Right ventricle myocardium inferior (tissue), 1 donor: Measurements from ENCODE around the gene UGT1A8. TPM values are rescaled to one million over a fixed set of nuclear protein-coding genes. Genes with fewer than 3 reads are reported as not detected.
"Not testable (repeated sequence)": the region's sequence is repeated elsewhere in the genome, so short reads cannot be mapped to it uniquely, and the experiment has no call there.

ENCODE experiments used
- ATAC-seq: fragments of 200-7000 bp; cut with Tn5 transposase; one replicate; pipeline ENCODE4 v1.9.1; 2020; ENCODE audit warnings: mild to moderate bottlenecking, moderate library complexity
- DNase-seq: peaks from one replicate; pipeline ENCODE4 v3.0.0; 2021; ENCODE audit errors: missing footprints
- intact Hi-C: fragments of 100-400 bp; cut with DNase I; formaldehyde crosslinking; loops from one replicate; pipeline ENCODE4 v1.11.0; 2022
- total RNA-seq: library from RNA; stranded (reverse); fragmentation: NEBNext Ultra II Directional; extraction: Animal tissue kit (Norgen Biotek cat#: 25700); gene quantifications from one replicate; pipeline ENCODE4 v1.2.1, GENCODE V29; 2021
- donor health status: DM: no; HTN: yes; CAD: no; lungs with severe emphysema.

UGT1A8 gene
- total RNA-seq, 1 donor from 2014 or later, result not detected

DNA sequence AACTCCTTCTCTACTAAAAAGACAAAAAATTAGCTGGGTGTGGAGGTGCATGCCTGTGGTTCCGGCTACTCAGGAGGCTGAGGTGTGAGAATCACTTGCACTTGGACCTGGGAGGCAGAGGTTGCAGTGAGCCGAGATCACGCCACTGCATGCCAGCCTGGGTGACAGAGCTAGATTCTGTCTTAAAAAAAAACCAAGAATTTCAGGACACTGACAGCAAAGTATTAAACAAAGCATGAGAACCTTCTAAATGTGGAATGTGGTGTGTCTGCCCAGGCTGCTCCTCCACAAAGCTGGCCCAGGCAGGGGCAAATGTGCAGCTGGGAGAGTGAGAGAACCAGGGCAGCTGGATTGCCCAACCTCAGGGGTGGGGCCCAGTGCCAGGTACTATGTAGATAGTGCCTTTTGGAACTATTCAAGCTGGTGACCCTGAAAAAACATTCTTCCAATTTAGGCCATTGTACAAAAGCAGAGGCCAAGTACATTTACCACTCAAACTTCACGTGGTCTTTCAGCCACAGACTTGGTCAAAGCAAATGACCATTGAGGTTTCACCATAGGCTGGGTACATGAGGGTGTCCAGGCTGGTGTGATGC is 88.6 kb downstream of the UGT1A8 start:
- no peak for DNase-seq
- no peak for ATAC-seq
- intact Hi-C loops, result no loop called here

DNA sequence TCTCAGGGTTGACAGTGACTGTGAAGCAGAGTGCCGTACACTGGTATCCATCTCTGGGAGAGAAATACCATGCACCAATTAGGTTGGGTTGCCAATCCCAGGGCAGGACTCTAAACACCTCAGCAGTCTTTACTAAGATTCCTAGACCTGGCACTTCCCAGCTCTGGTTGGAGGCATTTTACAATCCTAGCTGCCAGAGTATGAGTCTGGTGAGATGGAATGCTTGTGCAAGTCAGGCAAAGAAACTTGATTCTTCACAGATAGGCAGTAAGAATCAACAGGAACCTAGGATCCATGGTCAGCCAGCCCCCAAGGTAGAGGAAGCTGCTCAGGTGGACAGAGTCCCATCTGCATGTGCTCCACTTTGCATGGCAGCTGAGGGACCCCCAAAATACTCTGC is 89.3 kb downstream of the UGT1A8 start:
- intact Hi-C loops, result no loop called here
- ATAC-seq (no peak), DNase-seq (no peak)

DNA sequence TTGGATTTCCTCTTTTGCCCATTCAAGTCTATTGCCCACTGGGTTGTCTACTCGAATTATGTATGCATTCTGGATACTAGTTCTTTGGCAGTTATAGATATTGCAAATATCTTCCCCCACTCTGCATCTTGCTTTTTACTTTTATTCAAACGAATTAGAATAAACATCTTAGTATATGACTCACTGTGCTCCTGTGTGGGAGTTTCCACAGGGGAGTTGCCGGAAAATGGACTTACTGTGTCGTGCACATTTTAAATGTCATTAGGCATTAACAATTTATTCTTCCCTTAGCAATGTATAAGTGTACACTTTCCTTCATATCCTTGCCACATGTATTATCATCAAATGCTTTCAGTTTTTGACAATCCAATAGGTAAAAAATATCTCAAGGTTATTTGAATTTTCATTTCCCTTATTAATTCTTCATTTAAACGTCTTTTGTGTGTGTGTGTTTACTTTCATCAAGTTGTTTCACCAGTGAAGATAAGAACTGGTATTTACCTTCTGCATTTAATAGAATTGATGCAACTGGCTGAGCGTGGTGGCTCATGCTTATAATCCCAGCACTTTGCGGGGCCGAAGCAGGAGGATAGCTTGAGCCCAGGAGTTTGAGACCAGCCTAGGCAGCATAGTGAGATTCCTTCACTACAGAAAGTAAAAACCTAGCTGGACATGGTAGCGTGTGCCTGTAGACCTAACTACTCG is 90.7 kb downstream of the UGT1A8 start:
- DNase-seq, result no peak
- intact Hi-C loops, result no loop called here
- ATAC-seq, result no peak

DNA sequence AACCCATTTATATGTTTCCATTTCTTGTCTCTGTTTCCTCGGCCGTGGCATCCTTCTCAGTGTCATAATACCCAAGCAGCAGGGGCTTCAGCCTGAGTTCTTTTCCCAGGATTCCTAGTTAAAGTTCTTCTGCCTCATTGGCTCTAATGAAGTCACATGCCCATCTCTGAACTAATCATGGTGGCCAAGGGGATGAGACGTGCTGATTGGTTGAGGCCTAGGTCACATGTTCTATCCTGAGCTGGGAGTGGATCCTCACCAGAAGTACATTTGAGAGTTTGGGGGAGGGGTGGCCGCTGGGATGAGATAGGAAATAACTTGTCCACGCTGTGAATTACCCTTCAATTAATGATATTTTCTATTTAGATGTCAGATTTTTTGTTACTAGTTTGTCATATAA is 91.5 kb downstream of the UGT1A8 start:
- ATAC-seq (no peak), DNase-seq (no peak)
- intact Hi-C loops, result no loop called here

DNA sequence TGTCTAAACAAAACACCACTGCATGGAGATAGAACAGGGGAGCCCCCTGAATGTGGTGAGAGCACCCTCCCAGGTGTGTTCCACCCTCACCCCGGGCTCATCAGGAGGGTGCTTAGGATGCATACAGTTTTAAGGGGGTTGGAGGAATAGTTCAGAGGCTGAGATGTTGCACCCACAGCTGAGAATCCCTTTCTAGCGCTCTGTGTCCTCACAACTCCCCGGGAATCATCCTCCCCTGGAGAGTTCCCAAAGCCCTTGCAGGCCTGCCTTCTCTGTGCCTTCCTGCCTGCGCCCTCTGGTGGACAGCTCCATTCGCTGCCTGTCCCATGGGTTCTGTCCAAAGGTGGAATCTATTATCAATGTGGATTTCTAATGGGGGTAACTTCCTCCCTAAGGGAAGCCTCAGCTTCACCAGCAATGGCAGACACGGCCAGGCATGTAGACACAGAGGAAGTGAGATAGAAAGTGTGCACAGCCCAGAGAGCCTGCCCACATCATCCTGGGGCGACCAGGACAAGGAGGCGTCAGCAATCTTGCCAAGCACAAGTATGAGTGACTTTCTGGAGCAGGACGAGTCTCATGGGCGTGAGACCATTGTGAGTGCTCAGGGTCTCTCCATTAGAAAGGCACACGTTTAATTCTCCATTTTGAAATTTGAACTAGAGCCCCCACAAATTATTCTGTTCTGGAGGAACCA is 94.0 kb downstream of the UGT1A8 start:
- intact Hi-C loops, result no loop called here
- DNase-seq (no peak), ATAC-seq (peak; percentile 68)

DNA sequence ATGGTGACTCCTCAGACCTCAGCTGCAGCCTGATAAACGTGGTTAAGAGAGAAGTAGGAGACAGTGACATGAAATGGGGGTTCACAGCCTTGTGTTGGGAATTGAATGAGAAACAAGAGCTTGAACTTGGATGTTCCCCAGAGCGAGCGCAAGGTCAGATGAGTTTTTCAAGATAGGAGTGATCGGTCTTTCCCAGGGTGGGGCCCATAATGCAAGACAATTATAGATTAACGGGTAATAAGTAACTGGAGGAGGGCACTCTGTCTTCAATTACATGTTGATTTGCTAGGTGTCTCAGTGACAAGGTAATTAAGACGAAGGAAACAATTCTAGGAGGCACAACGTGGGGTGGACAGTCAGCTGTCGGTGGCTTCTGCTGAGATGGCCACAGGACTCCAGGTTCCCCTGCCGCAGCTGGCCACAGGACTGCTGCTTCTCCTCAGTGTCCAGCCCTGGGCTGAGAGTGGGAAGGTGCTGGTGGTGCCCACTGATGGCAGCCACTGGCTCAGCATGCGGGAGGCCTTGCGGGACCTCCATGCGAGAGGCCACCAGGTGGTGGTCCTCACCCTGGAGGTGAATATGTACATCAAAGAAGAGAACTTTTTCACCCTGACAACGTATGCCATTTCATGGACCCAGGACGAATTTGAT is 95.3 kb downstream of the UGT1A8 start, which contains the start of gene UGT1A5:
TSS of gene UGT1A5 (plus strand) at position 297 of the 651 bp plus-strand sequence. CDS start at position 382, 85 bp downstream.
- no peak for DNase-seq
- ATAC-seq, result no peak
- intact Hi-C loops, result no loop called here

DNA sequence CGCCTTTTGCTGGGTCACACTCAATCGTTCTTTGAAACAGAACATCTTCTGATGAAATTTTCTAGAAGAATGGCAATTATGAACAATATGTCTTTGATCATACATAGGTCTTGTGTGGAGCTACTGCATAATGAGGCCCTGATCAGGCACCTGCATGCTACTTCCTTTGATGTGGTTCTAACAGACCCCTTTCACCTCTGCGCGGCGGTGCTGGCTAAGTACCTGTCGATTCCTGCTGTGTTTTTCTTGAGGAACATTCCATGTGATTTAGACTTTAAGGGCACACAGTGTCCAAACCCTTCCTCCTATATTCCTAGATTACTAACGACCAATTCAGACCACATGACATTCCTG is 95.8 kb downstream of the UGT1A8 start:
- intact Hi-C loops, result no loop called here
- no peak for DNase-seq
- ATAC-seq, result no peak

DNA sequence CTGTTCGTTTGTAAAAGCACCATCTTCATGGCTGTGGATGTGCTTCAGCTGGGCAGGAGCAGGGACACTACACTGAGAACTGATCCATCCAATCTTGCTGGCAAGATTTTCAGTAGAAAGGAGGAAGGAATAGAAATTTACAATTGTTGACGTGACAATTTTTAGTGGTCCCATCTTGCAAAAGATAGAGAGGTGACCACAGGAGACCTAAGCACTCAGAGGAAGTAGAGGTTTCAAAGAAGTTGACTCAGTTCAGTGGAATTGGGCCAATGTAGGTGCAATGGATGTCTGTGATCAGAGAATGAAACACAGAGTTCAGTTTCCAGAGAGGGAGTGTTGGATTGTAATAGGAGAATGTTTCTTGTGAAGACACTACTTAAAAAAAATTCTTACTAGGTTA is 96.7 kb downstream of the UGT1A8 start:
- ATAC-seq, result no peak
- DNase-seq, result no peak
- intact Hi-C loops, result no loop called here

DNA sequence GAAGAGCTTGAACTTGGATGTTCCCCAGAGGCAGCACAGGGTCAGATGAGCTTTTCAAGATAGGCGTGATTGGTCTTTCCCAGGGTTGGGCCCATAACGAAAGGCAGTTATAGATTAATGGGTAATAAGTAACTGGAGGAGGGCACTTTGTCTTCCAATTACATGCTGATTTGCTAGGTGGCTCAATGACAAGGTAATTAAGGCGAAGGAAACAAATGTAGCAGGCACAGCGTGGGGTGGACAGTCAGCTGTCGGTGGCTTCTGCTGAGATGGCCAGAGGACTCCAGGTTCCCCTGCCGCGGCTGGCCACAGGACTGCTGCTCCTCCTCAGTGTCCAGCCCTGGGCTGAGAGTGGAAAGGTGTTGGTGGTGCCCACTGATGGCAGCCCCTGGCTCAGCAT is 101.1 kb downstream of the UGT1A8 start, which contains the start of gene UGT1A4:
TSS of gene UGT1A4 (plus strand) at position 185 of the 400 bp plus-strand sequence. CDS start at position 270, 85 bp downstream.
- ATAC-seq (no peak), DNase-seq (no peak)
- intact Hi-C loops, result no loop called here

DNA sequence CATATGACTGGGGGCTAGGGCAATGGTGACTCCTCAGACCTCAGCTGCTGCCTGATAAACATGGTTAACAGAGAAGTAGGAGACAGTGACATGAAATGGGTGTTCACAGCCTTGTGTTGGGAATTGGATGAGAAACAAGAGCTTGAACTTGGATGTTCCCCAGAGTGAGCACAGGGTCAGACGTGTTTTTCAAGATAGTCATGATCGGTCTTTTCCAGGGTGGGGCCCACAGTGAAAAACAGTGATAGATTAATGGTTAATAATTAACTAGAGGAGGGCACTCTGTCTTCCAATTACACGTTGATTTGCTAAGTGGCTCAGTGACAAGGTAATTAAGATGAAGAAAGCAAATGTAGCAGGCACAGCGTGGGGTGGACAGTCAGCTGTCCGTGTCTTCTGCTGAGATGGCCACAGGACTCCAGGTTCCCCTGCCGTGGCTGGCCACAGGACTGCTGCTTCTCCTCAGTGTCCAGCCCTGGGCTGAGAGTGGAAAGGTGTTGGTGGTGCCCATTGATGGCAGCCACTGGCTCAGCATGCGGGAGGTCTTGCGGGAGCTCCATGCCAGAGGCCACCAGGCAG is 111.4 kb downstream of the UGT1A8 start, which contains the start of gene UGT1A3:
TSS of gene UGT1A3 (plus strand) at position 320 of the 579 bp plus-strand sequence. CDS start at position 405, 85 bp downstream.
- DNase-seq, result no peak
- ATAC-seq, result no peak
- intact Hi-C loops, result no loop called here

DNA sequence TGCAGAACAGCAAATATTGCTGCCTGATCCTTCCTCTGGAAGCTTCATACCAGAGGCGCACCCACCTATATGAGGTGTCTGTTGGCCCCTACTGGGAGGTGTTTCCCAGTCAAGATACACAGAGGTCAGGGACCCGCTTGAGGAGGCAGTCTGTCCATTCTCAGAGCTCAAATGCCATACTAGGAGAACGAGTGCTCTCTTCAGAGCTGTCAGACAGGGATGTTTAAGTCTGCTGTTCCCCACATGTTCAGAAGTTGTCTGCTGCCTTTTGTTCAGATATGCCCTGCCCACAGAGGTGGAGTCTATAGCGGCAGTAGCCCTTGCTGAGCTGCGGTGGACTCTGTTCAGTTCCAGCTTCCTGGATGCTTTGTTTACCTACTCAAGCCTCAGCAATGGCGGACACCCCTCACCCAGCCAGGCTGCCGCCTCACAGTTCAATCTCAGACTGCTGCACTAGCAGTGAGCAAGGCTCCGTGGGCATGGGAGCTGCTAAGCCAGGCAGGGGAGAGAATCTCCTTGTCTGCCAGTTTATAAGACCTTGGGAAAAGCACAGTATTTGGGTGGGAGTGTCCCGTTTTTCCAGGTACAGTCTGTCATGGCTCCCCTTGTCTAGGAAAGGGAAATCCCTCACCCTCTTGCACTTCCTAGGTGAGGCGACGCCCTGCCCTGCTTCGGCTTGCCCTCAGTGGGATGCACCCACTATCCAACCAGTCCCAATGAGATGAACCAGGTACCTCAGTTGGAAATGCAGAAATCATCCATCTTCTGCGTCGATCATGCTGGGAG is 119.6 kb downstream of the UGT1A8 start:
- DNase-seq, ATAC-seq, intact Hi-C loops: not testable (repeated sequence)

DNA sequence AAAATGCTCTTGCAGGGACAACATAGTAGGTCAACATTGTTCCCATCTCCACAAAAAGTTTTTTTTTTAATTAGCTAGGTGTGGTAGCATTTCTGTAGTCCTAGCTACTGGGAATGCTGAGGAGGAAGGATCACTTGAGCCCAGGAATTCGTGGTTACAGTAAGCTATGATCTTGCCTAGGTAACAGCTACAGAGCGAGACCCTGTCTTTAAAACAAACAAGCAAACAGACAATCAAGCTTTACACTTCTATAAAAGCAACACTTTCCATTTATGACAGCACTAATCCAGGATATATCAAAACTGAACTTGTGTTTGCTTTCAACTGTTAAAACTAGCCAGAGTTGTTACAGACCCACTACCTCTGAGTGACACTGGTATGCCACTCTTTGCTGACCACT is 123.4 kb downstream of the UGT1A8 start:
- ATAC-seq (no peak), DNase-seq (no peak)
- intact Hi-C loops, result no loop called here

DNA sequence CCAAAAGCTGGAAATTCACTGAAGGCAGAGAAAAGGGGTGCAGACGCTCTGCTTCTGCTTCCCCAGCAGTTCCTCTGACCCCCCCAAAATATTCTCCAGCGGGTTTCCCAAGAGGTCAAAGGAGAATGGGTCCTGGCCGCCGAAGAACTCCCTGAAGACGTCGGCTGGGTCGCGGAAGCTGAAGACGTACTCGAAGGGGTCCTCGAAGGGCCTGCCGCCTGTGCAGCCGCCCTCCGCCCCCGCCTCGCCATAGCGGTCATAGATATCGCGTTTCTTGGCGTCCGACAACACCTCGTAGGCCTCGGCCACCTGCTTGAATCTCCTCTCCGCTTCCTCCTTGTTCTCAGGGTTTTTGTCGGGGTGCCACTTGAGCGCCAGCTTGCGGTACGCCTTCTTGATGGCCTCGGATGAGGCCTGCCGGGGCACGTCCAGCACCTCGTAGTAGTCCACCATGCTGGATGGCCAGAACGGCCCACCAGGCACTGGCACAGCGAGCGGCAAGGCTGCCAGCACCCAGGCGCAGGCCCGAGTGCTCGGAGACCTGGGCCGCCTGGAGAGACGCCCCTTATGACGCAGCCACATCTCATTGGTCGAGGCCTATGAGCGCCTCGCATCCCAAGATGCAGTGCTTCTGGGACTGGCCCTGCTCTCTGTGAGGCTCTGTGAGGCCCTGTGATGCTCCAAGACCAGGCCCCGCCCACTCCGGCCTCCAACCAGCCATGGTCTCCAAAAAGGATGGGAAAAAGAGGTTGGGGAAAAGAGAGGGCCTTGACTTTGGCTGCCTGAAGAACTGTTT is 126.2 kb downstream of the UGT1A8 start:
- intact Hi-C loops, result no loop called here
- ATAC-seq (no peak), DNase-seq (peak; percentile 58)

DNA sequence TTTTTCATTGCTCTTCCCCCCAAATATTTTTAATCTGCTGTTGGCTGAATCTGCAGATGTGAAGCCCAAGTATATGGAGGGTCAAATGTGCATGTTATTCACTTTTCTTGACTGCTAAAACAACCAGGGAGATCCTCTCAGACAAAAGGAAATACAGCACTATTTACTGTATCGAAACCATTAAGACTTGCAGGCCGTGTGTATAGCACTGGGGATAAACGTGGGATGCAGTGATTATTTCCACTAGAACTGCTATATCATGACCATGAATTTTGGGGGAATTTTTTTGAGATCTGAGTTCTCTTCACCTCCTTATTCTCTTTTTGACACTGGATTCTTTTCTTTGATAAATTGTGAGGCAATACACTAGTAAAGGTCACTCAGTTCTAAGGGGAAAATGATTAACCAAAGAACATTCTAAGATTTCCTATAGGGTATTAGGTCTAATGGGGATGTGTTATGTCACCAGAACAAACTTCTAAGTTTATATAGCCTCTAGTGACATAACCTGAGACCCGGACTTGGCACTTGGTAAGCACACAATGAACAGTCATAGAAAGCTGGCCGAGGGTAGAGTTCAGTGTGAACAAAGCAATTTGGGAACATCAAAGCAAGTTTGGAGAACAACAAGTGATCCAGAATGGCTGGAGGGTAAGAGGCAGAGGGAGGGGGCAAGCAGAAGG is 127.8 kb downstream of the UGT1A8 start:
- no peak for DNase-seq
- ATAC-seq, result no peak
- intact Hi-C loops, result no loop called here

DNA sequence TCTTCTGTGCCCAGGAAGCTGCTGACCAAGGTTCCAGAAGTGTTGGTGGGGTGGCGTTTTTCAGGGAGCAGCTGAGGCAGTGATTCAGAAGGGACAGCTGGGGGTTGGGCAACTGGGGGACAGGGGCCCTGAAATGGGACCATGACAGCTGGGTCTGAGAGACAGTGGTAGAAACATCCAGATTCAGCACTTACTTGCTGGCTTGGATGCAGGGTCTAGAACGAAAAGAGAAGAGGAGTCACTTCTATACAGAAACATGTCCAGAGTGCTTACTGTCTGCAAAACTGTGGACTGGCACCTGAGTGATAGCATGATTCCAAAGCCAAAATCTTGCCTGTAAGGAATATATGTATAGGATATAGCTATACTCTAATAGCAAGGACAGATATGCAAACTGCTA is 128.4 kb downstream of the UGT1A8 start:
- DNase-seq, intact Hi-C loops, ATAC-seq: not testable (repeated sequence)

DNA sequence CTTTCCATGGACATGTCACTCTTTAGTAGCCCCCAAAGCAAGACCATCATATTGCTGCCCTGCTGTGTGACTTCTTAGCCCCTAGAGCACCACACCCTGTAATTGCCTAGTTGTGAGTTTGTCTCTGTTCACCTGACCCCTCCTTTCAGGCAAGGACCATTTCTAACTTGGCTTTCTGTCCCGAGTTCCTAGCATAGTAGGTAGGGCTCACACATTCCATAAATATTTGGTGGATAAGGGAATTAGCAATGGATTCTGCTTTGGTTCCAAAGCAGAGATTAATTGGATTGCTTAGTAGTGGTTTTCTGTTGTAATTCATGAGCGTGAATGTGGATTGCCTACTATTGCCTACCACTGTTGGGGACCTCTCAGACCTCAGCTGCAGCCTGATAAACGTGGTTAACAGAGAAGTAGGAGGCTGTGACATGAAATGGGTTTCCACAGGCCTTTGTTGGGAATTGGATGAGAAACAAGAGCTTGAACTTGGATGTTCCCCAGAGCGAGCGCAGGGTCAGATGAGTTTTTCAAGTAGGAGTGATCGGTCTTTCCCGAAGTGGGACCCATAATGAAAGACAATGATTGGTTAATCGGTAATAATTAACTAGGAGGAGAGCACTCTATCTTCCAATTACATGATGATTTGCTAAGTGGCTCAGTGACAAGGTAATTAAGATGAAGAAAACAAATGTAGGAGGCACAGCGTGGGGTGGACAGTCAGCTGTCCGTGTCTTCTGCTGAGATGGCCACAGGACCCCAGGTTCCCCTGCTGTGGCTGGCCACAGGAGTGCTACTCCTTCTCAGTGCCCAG is 129.2 kb downstream of the UGT1A8 start:
- intact Hi-C loops, result no loop called here
- ATAC-seq (no peak), DNase-seq (no peak)
